ENCODE measurements around the gene ANKRD17.

Gene ANKRD17

GRCh38 chr4:73067971-73068394 lies 190.6 kb downstream of the ANKRD17 start:
- Histone ChIP-seq H3K4me3 (ENCODE audit: insufficient read depth in 1 of 2, low read depth in 1 of 2, low read length in 2 of 2) (peak overlapping the region in 1 of 2 experiments; percentile 97), H3K4me1 (ENCODE audit: control insufficient read depth, insufficient read depth, low read depth, low read length) (peaks cover 3% of the 10 kb centered on the region), H2BK15ac (ENCODE audit: low read depth, poor library complexity, severe bottlenecking) (no peak overlapping the region), H3K27me3 (ENCODE audit: control insufficient read depth in 1 of 2, insufficient read depth in 1 of 2, low read length in 2 of 2) (no peaks in the 10 kb centered on the region), H3K4me2 (ENCODE audit: low read length, poor library complexity, severe bottlenecking) (peak overlapping the region; percentile 37), H2BK120ac (ENCODE audit: low read depth, low read length) (no peak overlapping the region), H3K23ac (ENCODE audit: low read length in 2 of 2) (no peak overlapping the region), H3K27ac (ENCODE audit: low read length, poor library complexity, severe bottlenecking) (peak overlapping the region; percentile 71), H3K9me3 (ENCODE audit: control insufficient read depth, low read length) (no peaks in the 10 kb centered on the region), H2BK5ac (ENCODE audit: low read depth, low read length, poor library complexity, severe bottlenecking) (no peak overlapping the region), H3K4ac (ENCODE audit: low read depth in 1 of 2, low read length in 2 of 2) (no peak overlapping the region), H4K8ac (ENCODE audit: low read length) (no peak overlapping the region), H3K9ac (ENCODE audit: low read length) (peak overlapping the region; percentile 96), H3K79me1 (replicated peaks; ENCODE audit: low read length, poor library complexity, severe bottlenecking) (peaks cover 22% of the 10 kb centered on the region), H3K36me3 (ENCODE audit: control insufficient read depth in 1 of 2, insufficient read depth in 2 of 2, low read depth in 1 of 2, low read length in 2 of 2) (peaks cover 2 to 51% of the 10 kb centered on the region in 2 experiments), H2AK5ac (ENCODE audit: low read length, severe bottlenecking) (no peak overlapping the region), H2BK12ac (ENCODE audit: low read length in 2 of 2) (no peak overlapping the region), H3K18ac (ENCODE audit: low read depth in 1 of 2, low read length in 2 of 2) (no peak overlapping the region), H3K14ac (ENCODE audit: low read length in 2 of 2) (no peak overlapping the region), H4K91ac (ENCODE audit: low read length) (no peak overlapping the region), H2AFZ (ENCODE audit: low read depth, low read length) (no peak overlapping the region)
- DNase-seq = no peak
- WGBS = 83% methylated on average over 3 of the region's 4 CpGs

- Histone ChIP-seq H3K36me3 (ENCODE audit: control insufficient read depth in 1 of 2, insufficient read depth in 2 of 2, low read depth in 1 of 2, low read length in 2 of 2) (peaks cover 6 to 49% of the 10 kb centered on the region in 2 experiments), H3K27me3 (ENCODE audit: control insufficient read depth in 1 of 2, insufficient read depth in 1 of 2, low read length in 2 of 2) (no peaks in the 10 kb centered on the region), H3K79me1 (replicated peaks; ENCODE audit: low read length, poor library complexity, severe bottlenecking) (peaks cover 25% of the 10 kb centered on the region), H2BK15ac (ENCODE audit: low read depth, poor library complexity, severe bottlenecking) (no peak overlapping the region), H3K4ac (ENCODE audit: low read depth in 1 of 2, low read length in 2 of 2) (no peak overlapping the region), H3K9me3 (ENCODE audit: control insufficient read depth, low read length) (no peaks in the 10 kb centered on the region), H3K14ac (ENCODE audit: low read length in 2 of 2) (no peak overlapping the region), H3K27ac (ENCODE audit: low read length, poor library complexity, severe bottlenecking) (no peak overlapping the region), H2BK5ac (ENCODE audit: low read depth, low read length, poor library complexity, severe bottlenecking) (no peak overlapping the region), H3K4me1 (ENCODE audit: control insufficient read depth, insufficient read depth, low read depth, low read length) (peaks cover 3% of the 10 kb centered on the region), H4K8ac (ENCODE audit: low read length) (no peak overlapping the region), H3K23ac (ENCODE audit: low read length in 2 of 2) (no peak overlapping the region), H3K18ac (ENCODE audit: low read depth in 1 of 2, low read length in 2 of 2) (no peak overlapping the region), H2AFZ (ENCODE audit: low read depth, low read length) (no peak overlapping the region), H3K4me3 (ENCODE audit: insufficient read depth in 1 of 2, low read depth in 1 of 2, low read length in 2 of 2) (no peak overlapping the region), H3K9ac (ENCODE audit: low read length) (no peak overlapping the region), H2BK120ac (ENCODE audit: low read depth, low read length) (no peak overlapping the region), H4K91ac (ENCODE audit: low read length) (no peak overlapping the region), H2BK12ac (ENCODE audit: low read length in 2 of 2) (no peak overlapping the region), H3K4me2 (ENCODE audit: low read length, poor library complexity, severe bottlenecking) (no peak overlapping the region), H2AK5ac (ENCODE audit: low read length, severe bottlenecking) (no peak overlapping the region)
- WGBS = 95% methylated on average over 2 of the region's 2 CpGs
- no peak for DNase-seq
Measured at GRCh38 chr4:73066928-73067327, 191.7 kb downstream of the ANKRD17 start.

- H3K27ac ChIP-seq (ENCODE audit: low read length, poor library complexity, severe bottlenecking) = no peak overlapping the region
- no peak overlapping the region for H3K14ac ChIP-seq (ENCODE audit: low read length in 2 of 2)
- no peak overlapping the region for H2BK120ac ChIP-seq (ENCODE audit: low read depth, low read length)
- H4K8ac ChIP-seq (ENCODE audit: low read length) = no peak overlapping the region
- peaks cover 8 to 51% of the 10 kb centered on the region in 2 experiments for H3K36me3 ChIP-seq (ENCODE audit: control insufficient read depth in 1 of 2, insufficient read depth in 2 of 2, low read depth in 1 of 2, low read length in 2 of 2)
- no peak overlapping the region for H4K91ac ChIP-seq (ENCODE audit: low read length)
- no peak for DNase-seq
- H2AFZ ChIP-seq (ENCODE audit: low read depth, low read length) = no peak overlapping the region
- 100% methylated on average over 3 of the region's 3 CpGs for WGBS
- no peak overlapping the region for H2BK15ac ChIP-seq (ENCODE audit: low read depth, poor library complexity, severe bottlenecking)
- no peak overlapping the region for H2AK5ac ChIP-seq (ENCODE audit: low read length, severe bottlenecking)
- H3K4me1 ChIP-seq (ENCODE audit: control insufficient read depth, insufficient read depth, low read depth, low read length) = peaks cover 3% of the 10 kb centered on the region
- H3K4me2 ChIP-seq (ENCODE audit: low read length, poor library complexity, severe bottlenecking) = no peak overlapping the region
- no peak overlapping the region for H3K4ac ChIP-seq (ENCODE audit: low read depth in 1 of 2, low read length in 2 of 2)
- no peak overlapping the region for H2BK5ac ChIP-seq (ENCODE audit: low read depth, low read length, poor library complexity, severe bottlenecking)
- no peaks in the 10 kb centered on the region for H3K27me3 ChIP-seq (ENCODE audit: control insufficient read depth in 1 of 2, insufficient read depth in 1 of 2, low read length in 2 of 2)
- H2BK12ac ChIP-seq (ENCODE audit: low read length in 2 of 2) = no peak overlapping the region
- H3K9ac ChIP-seq (ENCODE audit: low read length) = no peak overlapping the region
- no peak overlapping the region for H3K18ac ChIP-seq (ENCODE audit: low read depth in 1 of 2, low read length in 2 of 2)
- H3K4me3 ChIP-seq (ENCODE audit: insufficient read depth in 1 of 2, low read depth in 1 of 2, low read length in 2 of 2) = no peak overlapping the region
- H3K9me3 ChIP-seq (ENCODE audit: control insufficient read depth, low read length) = no peaks in the 10 kb centered on the region
- H3K23ac ChIP-seq (ENCODE audit: low read length in 2 of 2) = no peak overlapping the region
- peaks cover 24% of the 10 kb centered on the region for H3K79me1 ChIP-seq (replicated peaks; ENCODE audit: low read length, poor library complexity, severe bottlenecking)
Measured at GRCh38 chr4:73066445-73066844, 192.2 kb downstream of the ANKRD17 start.

GRCh38 chr4:73064536-73064935 lies 194.1 kb downstream of the ANKRD17 start:
- Histone ChIP-seq H3K14ac (ENCODE audit: low read length in 2 of 2) (no peak overlapping the region), H3K27me3 (ENCODE audit: control insufficient read depth in 1 of 2, insufficient read depth in 1 of 2, low read length in 2 of 2) (no peaks in the 10 kb centered on the region), H2BK15ac (ENCODE audit: low read depth, poor library complexity, severe bottlenecking) (no peak overlapping the region), H2BK12ac (ENCODE audit: low read length in 2 of 2) (no peak overlapping the region), H4K8ac (ENCODE audit: low read length) (no peak overlapping the region), H3K4me1 (ENCODE audit: control insufficient read depth, insufficient read depth, low read depth, low read length) (peaks cover 3% of the 10 kb centered on the region), H3K79me1 (replicated peaks; ENCODE audit: low read length, poor library complexity, severe bottlenecking) (peaks cover 24% of the 10 kb centered on the region), H3K4me3 (ENCODE audit: insufficient read depth in 1 of 2, low read depth in 1 of 2, low read length in 2 of 2) (no peak overlapping the region), H2AFZ (ENCODE audit: low read depth, low read length) (no peak overlapping the region), H3K9me3 (ENCODE audit: control insufficient read depth, low read length) (no peaks in the 10 kb centered on the region), H3K9ac (ENCODE audit: low read length) (no peak overlapping the region), H2BK5ac (ENCODE audit: low read depth, low read length, poor library complexity, severe bottlenecking) (no peak overlapping the region), H4K91ac (ENCODE audit: low read length) (no peak overlapping the region), H3K23ac (ENCODE audit: low read length in 2 of 2) (no peak overlapping the region), H3K18ac (ENCODE audit: low read depth in 1 of 2, low read length in 2 of 2) (no peak overlapping the region), H3K4me2 (ENCODE audit: low read length, poor library complexity, severe bottlenecking) (no peak overlapping the region), H2AK5ac (ENCODE audit: low read length, severe bottlenecking) (no peak overlapping the region), H2BK120ac (ENCODE audit: low read depth, low read length) (no peak overlapping the region), H3K4ac (ENCODE audit: low read depth in 1 of 2, low read length in 2 of 2) (no peak overlapping the region), H3K27ac (ENCODE audit: low read length, poor library complexity, severe bottlenecking) (no peak overlapping the region), H3K36me3 (ENCODE audit: control insufficient read depth in 1 of 2, insufficient read depth in 2 of 2, low read depth in 1 of 2, low read length in 2 of 2) (peaks cover 11 to 68% of the 10 kb centered on the region in 2 experiments)
- 85% methylated on average over 4 of the region's 4 CpGs for whole genome bisulfite sequencing
- no peak for DNase-seq

Measured in mesenchymal stem cell (in vitro differentiated cells and primary cell).